ENCODE data around the gene ASB13. TPM values are rescaled to one million over a fixed set of nuclear protein-coding genes. Genes with fewer than 3 reads are reported as not detected.

ASB13 gene
- total and polyA plus RNA-seq, 2 of the 13 experiments (the other 11 are each of a cell fraction or from before 2014, with no cell fraction given), result 9.3 to 15.4 TPM

GRCh38 chr10:5684318-5684970 lies 18.0 kb upstream of the ASB13 start, which contains the start of gene TASOR2 (continued):
- no peak; the same call in none of the 2 replicates for TF ChIP-seq HCFC1 (IDR thresholded peaks at IDR 0.05; ENCODE audit: low read depth, low read length)
- TF ChIP-seq, protein P1, sequence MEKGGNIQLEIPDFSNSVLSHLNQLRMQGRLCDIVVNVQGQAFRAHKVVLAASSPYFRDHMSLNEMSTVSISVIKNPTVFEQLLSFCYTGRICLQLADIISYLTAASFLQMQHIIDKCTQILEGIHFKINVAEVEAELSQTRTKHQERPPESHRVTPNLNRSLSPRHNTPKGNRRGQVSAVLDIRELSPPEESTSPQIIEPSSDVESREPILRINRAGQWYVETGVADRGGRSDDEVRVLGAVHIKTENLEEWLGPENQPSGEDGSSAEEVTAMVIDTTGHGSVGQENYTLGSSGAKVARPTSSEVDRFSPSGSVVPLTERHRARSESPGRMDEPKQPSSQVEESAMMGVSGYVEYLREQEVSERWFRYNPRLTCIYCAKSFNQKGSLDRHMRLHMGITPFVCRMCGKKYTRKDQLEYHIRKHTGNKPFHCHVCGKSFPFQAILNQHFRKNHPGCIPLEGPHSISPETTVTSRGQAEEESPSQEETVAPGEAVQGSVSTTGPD (CRISPR knock-in tag; IDR thresholded peaks at IDR 0.05), result 0 out of 2 replicates have a peak, but pooled peaks have one; percentile 70
- TF ChIP-seq ZC3H4 (CRISPR knock-in tag; IDR thresholded peaks at IDR 0.05; ENCODE audit: borderline replicate concordance), result peak; percentile 82; the same call in 1 of the 2 replicates
- TF ChIP-seq ZNF746 (CRISPR knock-in tag; IDR thresholded peaks at IDR 0.05), result peak; percentile 75
- TF ChIP-seq MZF1 (CRISPR knock-in tag; IDR thresholded peaks at IDR 0.05; ENCODE audit: borderline replicate concordance), result no peak
- TF ChIP-seq ZNF34 (CRISPR knock-in tag; IDR thresholded peaks at IDR 0.05; ENCODE audit: borderline replicate concordance), result no peak
- TF ChIP-seq NAIF1 (CRISPR knock-in tag; IDR thresholded peaks at IDR 0.05; ENCODE audit: borderline replicate concordance), result peak; percentile 81; the same call in 1 of the 2 replicates
- peak; percentile 95 for TF ChIP-seq MEF2D (CRISPR knock-in tag; IDR thresholded peaks at IDR 0.05)
- peak; percentile 69 for TF ChIP-seq PATZ1 (CRISPR knock-in tag; IDR thresholded peaks at IDR 0.05)
- TF ChIP-seq ZNF629 (CRISPR knock-in tag; conservative IDR thresholded peaks at IDR 0.05), result peak; percentile 41; the same call in 1 of the 2 replicates
- TF ChIP-seq SP5 (CRISPR knock-in tag; IDR thresholded peaks at IDR 0.05; ENCODE audit: borderline replicate concordance, low read depth), result peak; percentile 45; the same call in 1 of the 2 replicates
- TF ChIP-seq ZFYVE20 (CRISPR knock-in tag; IDR thresholded peaks at IDR 0.05; ENCODE audit: borderline replicate concordance, low read depth), result peak; percentile 88; the same call in 1 of the 2 replicates
- TF ChIP-seq TBX3 (IDR thresholded peaks at IDR 0.05; ENCODE audit: borderline replicate concordance), result no peak
- TF ChIP-seq MTA1 (CRISPR knock-in tag; IDR thresholded peaks at IDR 0.05; ENCODE audit: borderline replicate concordance), result no peak
- no peak for TF ChIP-seq ZNF496 (CRISPR knock-in tag; IDR thresholded peaks at IDR 0.05; ENCODE audit: insufficient replicate concordance)
- TF ChIP-seq, protein P2, sequence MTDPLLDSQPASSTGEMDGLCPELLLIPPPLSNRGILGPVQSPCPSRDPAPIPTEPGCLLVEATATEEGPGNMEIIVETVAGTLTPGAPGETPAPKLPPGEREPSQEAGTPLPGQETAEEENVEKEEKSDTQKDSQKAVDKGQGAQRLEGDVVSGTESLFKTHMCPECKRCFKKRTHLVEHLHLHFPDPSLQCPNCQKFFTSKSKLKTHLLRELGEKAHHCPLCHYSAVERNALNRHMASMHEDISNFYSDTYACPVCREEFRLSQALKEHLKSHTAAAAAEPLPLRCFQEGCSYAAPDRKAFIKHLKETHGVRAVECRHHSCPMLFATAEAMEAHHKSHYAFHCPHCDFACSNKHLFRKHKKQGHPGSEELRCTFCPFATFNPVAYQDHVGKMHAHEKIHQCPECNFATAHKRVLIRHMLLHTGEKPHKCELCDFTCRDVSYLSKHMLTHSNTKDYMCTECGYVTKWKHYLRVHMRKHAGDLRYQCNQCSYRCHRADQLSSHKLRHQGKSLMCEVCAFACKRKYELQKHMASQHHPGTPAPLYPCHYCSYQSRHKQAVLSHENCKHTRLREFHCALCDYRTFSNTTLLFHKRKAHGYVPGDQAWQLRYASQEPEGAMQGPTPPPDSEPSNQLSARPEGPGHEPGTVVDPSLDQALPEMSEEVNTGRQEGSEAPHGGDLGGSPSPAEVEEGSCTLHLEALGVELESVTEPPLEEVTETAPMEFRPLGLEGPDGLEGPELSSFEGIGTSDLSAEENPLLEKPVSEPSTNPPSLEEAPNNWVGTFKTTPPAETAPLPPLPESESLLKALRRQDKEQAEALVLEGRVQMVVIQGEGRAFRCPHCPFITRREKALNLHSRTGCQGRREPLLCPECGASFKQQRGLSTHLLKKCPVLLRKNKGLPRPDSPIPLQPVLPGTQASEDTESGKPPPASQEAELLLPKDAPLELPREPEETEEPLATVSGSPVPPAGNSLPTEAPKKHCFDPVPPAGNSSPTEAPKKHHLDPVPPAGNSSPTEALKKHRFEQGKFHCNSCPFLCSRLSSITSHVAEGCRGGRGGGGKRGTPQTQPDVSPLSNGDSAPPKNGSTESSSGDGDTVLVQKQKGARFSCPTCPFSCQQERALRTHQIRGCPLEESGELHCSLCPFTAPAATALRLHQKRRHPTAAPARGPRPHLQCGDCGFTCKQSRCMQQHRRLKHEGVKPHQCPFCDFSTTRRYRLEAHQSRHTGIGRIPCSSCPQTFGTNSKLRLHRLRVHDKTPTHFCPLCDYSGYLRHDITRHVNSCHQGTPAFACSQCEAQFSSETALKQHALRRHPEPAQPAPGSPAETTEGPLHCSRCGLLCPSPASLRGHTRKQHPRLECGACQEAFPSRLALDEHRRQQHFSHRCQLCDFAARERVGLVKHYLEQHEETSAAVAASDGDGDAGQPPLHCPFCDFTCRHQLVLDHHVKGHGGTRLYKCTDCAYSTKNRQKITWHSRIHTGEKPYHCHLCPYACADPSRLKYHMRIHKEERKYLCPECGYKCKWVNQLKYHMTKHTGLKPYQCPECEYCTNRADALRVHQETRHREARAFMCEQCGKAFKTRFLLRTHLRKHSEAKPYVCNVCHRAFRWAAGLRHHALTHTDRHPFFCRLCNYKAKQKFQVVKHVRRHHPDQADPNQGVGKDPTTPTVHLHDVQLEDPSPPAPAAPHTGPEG (CRISPR knock-in tag; IDR thresholded peaks at IDR 0.05), result peak; percentile 75; the same call in 1 of the 2 replicates
- peak; percentile 99 for TF ChIP-seq RNF2 (conservative IDR thresholded peaks at IDR 0.05; ENCODE audit: low read depth)
- TF ChIP-seq ZNF567 (CRISPR knock-in tag; IDR thresholded peaks at IDR 0.05; ENCODE audit: borderline replicate concordance), result peak; percentile 93
